Endothelial cell of umbilical vein (primary cell): ENCODE results near the gene XIRP1. TPM values are rescaled to one million over a fixed set of nuclear protein-coding genes. Genes with fewer than 3 reads are reported as not detected.

ENCODE experiments used
- BruUV-seq: library from RNA; stranded (reverse); fragments of 400-500 nt; replicated peaks from 2 replicates; lab custom pipeline; 2021; lab: Mats Ljungman, UMichigan
- CTCF ChIA-PET: fragments of 300-600, 350-600 bp; sonication (Branson Sonifier 250); formaldehyde crosslinking; loops from one replicate; lab custom pipeline; 2021; ENCODE audit warnings: antibody characterized with exemption, inconsistent platforms; lab: Charles Lee
- POLR2A ChIA-PET: fragments of 300-600, 350-600 bp; sonication (Branson Sonifier 250); formaldehyde crosslinking; loops from one replicate; lab custom pipeline; 2021; ENCODE audit warnings: antibody characterized with exemption, inconsistent platforms; lab: Charles Lee
- DNase-seq: peaks from one replicate; pipeline ENCODE4 v3.0.0-alpha.2; 2011; ENCODE audit warnings: low read depth, low spot score
- FAIRE-seq: peaks from 2 replicates; lab custom pipeline; 2011; peaks lifted over from hg19 to GRCh38; lab: Jason Lieb, UNC
- H2AFZ ChIP-seq: 2 replicates; pipeline ENCODE4 v1.6.0; 2012; ENCODE audit warnings: low read depth, low read length, control low read depth, inconsistent platforms
- H3K27ac ChIP-seq: 2 replicates; pipeline ENCODE4 v1.5.1; 2011; ENCODE audit warnings: low read depth, mild to moderate bottlenecking, control low read depth, low read length, moderate library complexity; ENCODE audit not compliant: insufficient read depth
- H3K27me3 ChIP-seq, 2 experiments: 2 replicates each; pipeline versions ENCODE4 v1.6.0 to v1.6.1; 2011; ENCODE audit warnings: low read length in 2 of 2, mixed read lengths in 1 of 2; ENCODE audit not compliant: control insufficient read depth in 2 of 2, insufficient read depth in 2 of 2
- H3K36me3 ChIP-seq, 2 experiments: 2 replicates in 1 of 2; 3 replicates in 1 of 2; pipeline ENCODE4 v1.5.1; 2011; ENCODE audit warnings: low read length in 2 of 2, mild to moderate bottlenecking in 1 of 2, moderate library complexity in 1 of 2; ENCODE audit not compliant: control insufficient read depth in 2 of 2, insufficient read depth in 2 of 2; ENCODE audit errors: extremely low read depth in 1 of 2
- H3K4me1 ChIP-seq: 3 replicates; pipeline ENCODE4 v1.5.1; 2011; ENCODE audit warnings: mild to moderate bottlenecking, low read length; ENCODE audit not compliant: control insufficient read depth, insufficient read depth; ENCODE audit errors: extremely low read depth
- H3K4me2 ChIP-seq: 2 replicates; pipeline ENCODE4 v1.6.1; 2011; ENCODE audit warnings: low read length, control low read depth, mixed read lengths; ENCODE audit not compliant: insufficient read depth
- H3K4me3 ChIP-seq, 3 experiments: fragments of 200-600 bp in 1 of 3; sonication (generic), shearing (Covaris generic) in 1 of 3; replicated peaks in 1 of 3; 2 replicates each; pipeline ENCODE4 v1.5.1; 2011 to 2016; ENCODE audit warnings: control low read depth in 3 of 3, low read length in 3 of 3, mild to moderate bottlenecking in 2 of 3, inconsistent platforms in 1 of 3, low read depth in 1 of 3, moderate library complexity in 1 of 3; ENCODE audit not compliant: insufficient read depth in 1 of 3
- H3K79me2 ChIP-seq: 2 replicates; pipeline ENCODE4 v1.6.0; 2012; ENCODE audit warnings: low read length, inconsistent platforms; ENCODE audit not compliant: control insufficient read depth, insufficient read depth
- H3K9ac ChIP-seq: replicated peaks from 2 replicates; pipeline ENCODE3; 2011; ENCODE audit warnings: low read length, control low read depth; ENCODE audit not compliant: insufficient read depth; ENCODE audit errors: extremely low read depth
- H3K9me1 ChIP-seq: replicated peaks from 3 replicates; pipeline ENCODE4 v1.6.0; 2011; ENCODE audit warnings: mild to moderate bottlenecking, low read length; ENCODE audit not compliant: control insufficient read depth, insufficient read depth; ENCODE audit errors: extremely low read depth
- H3K9me3 ChIP-seq: replicated peaks from 2 replicates; pipeline ENCODE4 v1.5.1; 2012; ENCODE audit warnings: low read length, inconsistent platforms; ENCODE audit not compliant: control insufficient read depth, insufficient read depth
- H4K20me1 ChIP-seq: replicated peaks from 2 replicates; pipeline ENCODE3; 2011; ENCODE audit warnings: mild to moderate bottlenecking, low read length; ENCODE audit not compliant: control insufficient read depth, insufficient read depth; ENCODE audit errors: extremely low read depth
- CTCF ChIP-seq, 2 donors: IDR thresholded peaks; 1 replicate in 1 of 2; 2 replicates in 1 of 2; pipeline ENCODE4 v1.5.1; 2011; ENCODE audit warnings: low read length in 2 of 2, mild to moderate bottlenecking in 2 of 2, moderate library complexity in 2 of 2, control low read depth in 1 of 2, inconsistent platforms in 1 of 2, low read depth in 1 of 2; ENCODE audit not compliant: insufficient read depth in 1 of 2; ENCODE audit errors: extremely low read depth in 1 of 2
- EZH2 ChIP-seq: IDR thresholded peaks from 2 replicates; pipeline ENCODE4 v1.6.1; 2012; ENCODE audit warnings: borderline replicate concordance, low read depth, mild to moderate bottlenecking, moderate library complexity, low read length, inconsistent platforms; ENCODE audit not compliant: severe bottlenecking
- FOS ChIP-seq: IDR thresholded peaks from 2 replicates; pipeline ENCODE4 v1.6.1; 2011; ENCODE audit warnings: mild to moderate bottlenecking, low read length, moderate library complexity, borderline replicate concordance; ENCODE audit not compliant: insufficient read depth
- GATA2 ChIP-seq: IDR thresholded peaks from 2 replicates; pipeline ENCODE4 v1.7.0; 2011; ENCODE audit warnings: low read depth, mild to moderate bottlenecking, moderate library complexity, mixed read lengths, low read length; ENCODE audit not compliant: insufficient read length, insufficient read depth
- JUN ChIP-seq: IDR thresholded peaks from 2 replicates; pipeline ENCODE4 v1.6.1; 2011; ENCODE audit warnings: borderline replicate concordance, low read depth; ENCODE audit not compliant: insufficient read length, insufficient read depth
- MYC ChIP-seq: IDR thresholded peaks from one replicate; pipeline ENCODE4 v1.6.1; 2011; ENCODE audit warnings: mild to moderate bottlenecking, low read depth, low read length
- POLR2A ChIP-seq: IDR thresholded peaks from 2 replicates; pipeline ENCODE4 v1.6.1; 2012; ENCODE audit warnings: low read depth, mild to moderate bottlenecking, control low read depth, low read length
- POLR2AphosphoS5 ChIP-seq: IDR thresholded peaks from 2 replicates; pipeline ENCODE4 v1.6.1; 2012; ENCODE audit warnings: low read depth, mild to moderate bottlenecking, control low read depth, low read length, moderate library complexity; ENCODE audit not compliant: insufficient read depth
- dilution Hi-C: fragments of 300-500 bp; cut with MboI; formaldehyde crosslinking; loops from one replicate; pipeline ENCODE4 v1.15.0; 2019; ENCODE audit warnings: low sequenced_read_pairs; ENCODE audit not compliant: extremely low pct_ligation_motif_present
- intact Hi-C: fragments of 100-400 bp; cut with micrococcal nuclease; formaldehyde crosslinking; loops from one replicate; pipeline ENCODE4 v1.10.0; 2022
- polyA plus RNA-seq, 4 experiments: library from polyadenylated mRNA; depleted of rRNA in 3 of 4; stranded (reverse) in 3 of 4; unstranded in 1 of 4; fragments of >200 nt; gene quantifications; 2 replicates each; pipeline versions ENCODE4 v1.2.1 to v1.2.3, GENCODE V29; 2011 to 2012; ENCODE audit warnings: missing spikeins in 1 of 4
- total RNA-seq: library from RNA; stranded (reverse); gene quantifications from 2 replicates; pipeline ENCODE4 v1.2.3, GENCODE V29; 2021
- TF ChIP-seq, protein P1 (sequence below): IDR thresholded peaks from 2 replicates; pipeline ENCODE4 v1.6.1; 2011; ENCODE audit not compliant: insufficient read depth, insufficient read length

Gene XIRP1
- total and polyA plus RNA-seq, 2 donors (not counting 3 experiments of a cell fraction or from before 2014, with no cell fraction given) = not detected

DNA sequence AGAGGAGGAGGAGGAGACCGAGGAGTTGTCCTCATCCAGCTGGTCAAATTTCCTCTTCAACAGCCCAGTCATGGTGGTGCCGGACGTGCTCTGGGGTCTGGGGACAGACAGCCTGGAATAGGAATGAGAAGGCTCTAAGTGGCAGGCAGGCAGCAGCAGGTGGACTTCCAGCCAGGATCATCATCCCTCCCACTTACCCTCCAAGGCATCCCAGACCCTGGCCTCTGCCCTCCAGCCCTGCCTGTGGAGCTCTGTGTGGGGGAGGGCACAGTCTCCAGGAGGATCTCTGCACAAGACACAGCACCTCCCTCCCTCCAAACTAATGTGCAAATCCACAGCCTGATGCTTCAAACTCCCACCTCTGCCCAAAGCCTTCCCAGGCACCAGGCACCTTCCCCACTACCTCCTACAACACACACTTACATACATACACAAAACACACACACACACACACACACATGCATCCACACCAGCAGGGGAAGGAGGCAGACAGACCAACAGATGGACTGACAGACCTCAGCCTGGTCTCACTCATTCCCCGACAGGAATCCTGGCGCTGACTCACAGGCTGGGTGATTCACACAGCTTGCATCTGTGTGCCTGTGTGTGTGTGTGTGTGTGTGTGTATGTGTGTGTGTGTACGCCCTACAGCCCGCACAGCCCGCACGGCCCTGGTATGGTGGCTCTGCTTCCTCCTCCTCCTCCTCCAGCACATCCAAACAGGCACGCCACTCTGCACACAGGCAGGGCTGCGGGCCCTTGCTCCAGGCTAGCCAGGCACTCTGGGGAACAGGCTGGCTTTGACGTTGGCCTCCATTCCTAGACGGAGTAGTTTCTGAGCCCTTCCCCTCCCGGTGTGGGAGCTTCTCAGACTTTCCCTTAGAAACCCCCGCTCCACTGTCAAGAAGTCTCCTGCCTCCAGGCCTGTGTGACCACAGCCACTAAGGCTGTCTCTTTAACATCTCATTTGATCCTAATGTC is 45.5 kb downstream of the XIRP1 start:
- CTCF ChIA-PET = interaction anchor here (1.1 to 2.7 kb wide), 8 partner anchors 12 to 145 kb away, joined by 3 to 13 read pairs (median 6); partner anchors contain the start of genes GORASP1 and TTC21A
- no peak overlapping the region for H2AFZ ChIP-seq
- POLR2A ChIA-PET = interaction anchor here (1.0 to 2.6 kb wide), 2 partner anchors 12 to 31 kb away, joined by 3 to 19 read pairs; no protein-coding TSS in a partner anchor
- peak overlapping the region; percentile 97 for H3K27ac ChIP-seq
- no peaks in the 10 kb centered on the region for H3K27me3 ChIP-seq
- FAIRE-seq (peak; percentile 100), DNase-seq (peak; percentile 95)
- intact Hi-C loops = loop anchor here (1.0 to 10.0 kb wide), 3 partner anchors 20 to 422 kb away; no protein-coding TSS in a partner anchor
- no peaks in the 10 kb centered on the region for H3K9me3 ChIP-seq
- dilution Hi-C loops = no loop called here
- peak overlapping the region; percentile 73 for H3K4me2 ChIP-seq
- H3K36me3 ChIP-seq = peaks cover 4 to 32% of the 10 kb centered on the region in 2 experiments
- BruUV-seq = no TSS peak
- H3K4me3 ChIP-seq = peak overlapping the region in 1 of 3 experiments; percentile 33
- H3K79me2 ChIP-seq = peaks cover 75% of the 10 kb centered on the region
- H3K9ac ChIP-seq = peak overlapping the region; percentile 76
- H4K20me1 ChIP-seq = no peaks in the 10 kb centered on the region
- no peaks in the 10 kb centered on the region for H3K9me1 ChIP-seq
- TF ChIP-seq POLR2A (peak; percentile 40), EZH2 (no peak), CTCF (IDR thresholded peaks at IDR 0.05; ENCODE audit: extremely low read depth in 1 of 2, insufficient read depth in 1 of 2, low read depth in 1 of 2, low read length in 2 of 2) (no peak), JUN (peak; percentile 95), GATA2 (no peak), FOS (peak; percentile 99), MYC (peak; percentile 33), POLR2AphosphoS5 (peak; percentile 97)
- TF ChIP-seq, protein P1, sequence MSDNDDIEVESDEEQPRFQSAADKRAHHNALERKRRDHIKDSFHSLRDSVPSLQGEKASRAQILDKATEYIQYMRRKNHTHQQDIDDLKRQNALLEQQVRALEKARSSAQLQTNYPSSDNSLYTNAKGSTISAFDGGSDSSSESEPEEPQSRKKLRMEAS = peak; percentile 9
- H3K4me1 ChIP-seq = peaks cover 65% of the 10 kb centered on the region
